Measurements from ENCODE around the gene OR5H6.

GRCh38 chr3:98282205-98282604 lies 18.2 kb downstream of the OR5H6 start, which contains the start of gene OR5H2:
- TF ChIP-seq CTCF (IDR thresholded peaks at IDR 0.05; ENCODE audit: low read length) (no peak), EZH2 (optimal IDR thresholded peaks at IDR 0.05; ENCODE audit: low read depth, low read length) (no peak), EZH2phosphoT487 (IDR thresholded peaks at IDR 0.05; ENCODE audit: low read length) (no peak)
